Measurements from ENCODE around the gene SUSD3. TPM values are rescaled to one million over a fixed set of nuclear protein-coding genes. Genes with fewer than 3 reads are reported as not detected.
A peak's percentile ranks its signal among the peaks of the same experiment; 100 is the strongest.

SUSD3 gene
- total RNA-seq, 1 experiment from 2014 or later = 5.0 TPM

GRCh38 chr9:93071464-93071863, 13.0 kb downstream of the SUSD3 start:
- DNase-seq (ENCODE audit: low read depth, low spot score) = no peak
- no TSS peak for BruUV-seq (replicated peaks)
- TF ChIP-seq TCF7L2 (IDR thresholded peaks at IDR 0.05; ENCODE audit: low read depth, low read length) (no peak), REST (IDR thresholded peaks at IDR 0.05; ENCODE audit: insufficient read depth in 1 of 2, low read depth in 2 of 2, low read length in 1 of 2) (no peak), POLR2AphosphoS5 (IDR thresholded peaks at IDR 0.05; ENCODE audit: low read depth, low read length) (no peak), CTCF (IDR thresholded peaks at IDR 0.05) (no peak), SIN3A (IDR thresholded peaks at IDR 0.05; ENCODE audit: borderline replicate concordance, insufficient read depth, low read depth, low read length) (no peak)
- ATAC-seq = peak; percentile 62; the same call in 1 of the 2 replicates
- Histone ChIP-seq H3K36me3 (ENCODE audit: control insufficient read depth, insufficient read depth, low read length) (no peaks in the 10 kb centered on the region), H3K9me3 (ENCODE audit: control insufficient read depth, insufficient read depth, low read depth, low read length) (no peaks in the 10 kb centered on the region), H3K27ac (ENCODE audit: low read length) (no peak overlapping the region), H3K4me3 (ENCODE audit: low read depth in 2 of 2, low read length in 2 of 2) (no peak overlapping the region), H3K27me3 (ENCODE audit: control insufficient read depth, insufficient read depth, low read length) (no peaks in the 10 kb centered on the region), H3K4me1 (ENCODE audit: control insufficient read depth, insufficient read depth, low read length) (0 out of 2 replicates have a peak, but pooled peaks cover 2% of the 10 kb centered on the region)
- in situ Hi-C loops (cut with HindIII; ENCODE audit: low pct_unique_long_range_greater_than_20kb, low sequenced_read_pairs) = no loop called here
- intact Hi-C loops (cut with micrococcal nuclease; ENCODE audit: unreplicated experiment) = no loop called here
- CTCF ChIA-PET = no interaction called here
- POLR2A ChIA-PET = no interaction called here

DNA sequence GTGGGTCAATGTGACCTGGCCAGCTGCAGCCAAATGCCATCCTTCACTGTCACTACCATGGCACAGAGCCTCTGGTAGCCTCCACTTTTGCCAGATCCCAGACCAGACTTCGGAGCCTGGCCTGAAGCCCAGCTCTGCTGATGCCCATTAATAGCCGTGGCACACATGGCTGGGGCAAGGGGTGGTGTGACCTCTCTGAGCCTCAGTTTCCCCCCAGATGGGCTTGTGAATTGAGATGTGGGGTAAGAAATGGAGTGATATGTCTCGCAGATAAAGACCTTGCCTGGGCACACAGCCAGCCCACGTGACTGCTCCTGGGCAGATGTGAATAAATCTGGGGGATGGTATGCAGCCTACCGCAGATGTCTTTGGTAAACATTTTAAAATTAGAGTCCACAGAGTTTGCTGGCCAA, 13.9 kb downstream of the SUSD3 start:
- no TSS peak for BruUV-seq (replicated peaks)
- no peak overlapping the region for H3K27ac ChIP-seq (ENCODE audit: low read length)
- H3K9me3 ChIP-seq (ENCODE audit: control insufficient read depth, insufficient read depth, low read depth, low read length) = no peaks in the 10 kb centered on the region
- ATAC-seq (no peak), DNase-seq (ENCODE audit: low read depth, low spot score) (no peak)
- TF ChIP-seq SIN3A (IDR thresholded peaks at IDR 0.05; ENCODE audit: borderline replicate concordance, insufficient read depth, low read depth, low read length) = no peak
- no peak for TF ChIP-seq POLR2AphosphoS5 (IDR thresholded peaks at IDR 0.05; ENCODE audit: low read depth, low read length)
- TF ChIP-seq CTCF (IDR thresholded peaks at IDR 0.05) = no peak
- no peak for TF ChIP-seq REST (IDR thresholded peaks at IDR 0.05; ENCODE audit: insufficient read depth in 1 of 2, low read depth in 2 of 2, low read length in 1 of 2)
- no peak for TF ChIP-seq TCF7L2 (IDR thresholded peaks at IDR 0.05; ENCODE audit: low read depth, low read length)
- in situ Hi-C loops (cut with HindIII; ENCODE audit: low pct_unique_long_range_greater_than_20kb, low sequenced_read_pairs) = no loop called here
- CTCF ChIA-PET = no interaction called here
- H3K27me3 ChIP-seq (ENCODE audit: control insufficient read depth, insufficient read depth, low read length) = no peaks in the 10 kb centered on the region
- intact Hi-C loops (cut with micrococcal nuclease; ENCODE audit: unreplicated experiment) = no loop called here
- H3K36me3 ChIP-seq (ENCODE audit: control insufficient read depth, insufficient read depth, low read length) = no peaks in the 10 kb centered on the region
- no peak overlapping the region for H3K4me3 ChIP-seq (ENCODE audit: low read depth in 2 of 2, low read length in 2 of 2)
- POLR2A ChIA-PET = no interaction called here
- 0 out of 2 replicates have a peak, but pooled peaks cover 2% of the 10 kb centered on the region for H3K4me1 ChIP-seq (ENCODE audit: control insufficient read depth, insufficient read depth, low read length)
